ENCODE measurements around the gene GNB1.
"Not testable (repeated sequence)": the region's sequence is repeated elsewhere in the genome, so short reads cannot be mapped to it uniquely, and the experiment has no call there.

Gene GNB1

DNA sequence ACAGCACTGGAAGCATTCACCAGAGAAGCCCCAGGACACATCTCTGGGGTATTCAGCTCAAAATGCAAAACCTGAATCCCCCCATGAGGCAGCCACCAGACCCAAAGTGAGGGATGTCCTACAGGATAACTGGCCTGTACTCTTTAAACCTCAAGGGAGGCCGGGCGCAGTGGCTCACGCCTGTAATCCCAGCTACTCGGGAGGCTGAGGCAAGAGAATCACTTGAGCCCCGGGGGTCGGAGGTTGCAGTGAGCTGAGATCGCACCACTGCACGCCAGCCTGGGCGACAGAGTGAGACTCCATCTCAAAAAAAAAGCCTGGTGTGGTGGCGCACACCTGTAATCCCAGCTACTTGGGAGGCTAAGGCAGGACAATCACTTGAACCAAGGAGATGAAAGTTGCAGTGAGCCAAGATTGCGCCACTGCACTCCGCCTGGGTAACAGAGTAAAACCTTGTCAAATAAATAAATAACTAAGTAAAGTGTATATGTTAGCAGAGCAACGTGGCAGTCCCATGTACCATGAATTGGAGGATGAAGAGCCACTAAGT lies 29.1 kb downstream of the GNB1 start:
- DNase-seq = not testable (repeated sequence)

DNA sequence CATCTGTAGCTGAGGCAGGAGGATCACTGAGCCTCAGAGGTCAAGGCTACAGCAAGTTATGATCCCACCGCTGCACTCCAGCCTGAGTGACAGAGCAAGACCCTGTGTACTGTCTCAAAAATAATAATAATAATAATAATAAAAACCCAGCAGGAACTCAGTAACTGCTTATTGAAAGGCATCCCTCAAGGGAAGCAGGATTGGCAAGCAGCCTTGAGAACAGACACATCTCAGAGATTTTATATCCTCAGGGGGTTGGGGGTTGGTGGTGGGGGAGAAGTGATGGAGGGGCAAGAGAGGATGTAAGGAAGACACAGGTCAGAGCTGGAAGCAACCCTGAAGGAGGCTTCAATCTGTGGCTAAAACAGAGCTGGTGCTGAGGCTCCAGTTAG lies 29.6 kb downstream of the GNB1 start:
- DNase-seq = no peak

- DNase-seq = not testable (repeated sequence)
Observed at GRCh38 chr1:1859970-1860697, 30.8 kb downstream of the GNB1 start.

DNA sequence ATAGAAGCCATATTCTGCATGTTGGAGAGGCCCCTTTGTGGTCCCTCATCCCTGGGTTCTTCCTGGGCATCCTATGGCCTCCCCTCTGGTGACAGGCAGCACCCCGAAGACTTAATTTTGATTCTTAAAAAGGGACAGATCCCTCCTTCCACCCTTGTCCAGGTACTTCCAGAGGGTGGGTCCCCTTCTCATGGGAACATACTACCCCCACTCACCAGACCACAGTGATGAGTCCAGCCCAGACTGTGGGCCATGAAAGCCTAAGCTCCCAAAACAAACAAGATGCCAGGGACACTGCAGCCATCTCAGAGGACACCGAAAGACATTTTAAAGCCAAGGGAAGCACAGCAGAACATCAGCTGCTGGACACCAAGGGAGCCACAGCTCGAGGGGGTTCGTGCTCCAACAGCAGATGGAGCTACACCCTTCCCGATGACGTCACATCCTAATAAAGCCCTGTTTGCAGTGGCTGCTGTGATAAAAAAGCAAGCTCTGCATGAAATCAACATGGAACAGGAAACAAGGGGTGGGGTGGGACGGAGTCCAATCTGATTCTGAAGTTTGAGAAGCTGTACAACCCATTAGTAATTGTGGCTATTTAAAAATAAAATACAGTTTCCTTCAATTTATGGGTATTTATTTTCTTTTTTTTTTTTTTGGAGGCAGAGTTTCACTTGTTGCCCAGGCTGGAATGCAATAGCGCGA lies 32.4 kb downstream of the GNB1 start:
- DNase-seq = peak in 28 of 56 donors; percentile 9 to 48 (median 24)

DNA sequence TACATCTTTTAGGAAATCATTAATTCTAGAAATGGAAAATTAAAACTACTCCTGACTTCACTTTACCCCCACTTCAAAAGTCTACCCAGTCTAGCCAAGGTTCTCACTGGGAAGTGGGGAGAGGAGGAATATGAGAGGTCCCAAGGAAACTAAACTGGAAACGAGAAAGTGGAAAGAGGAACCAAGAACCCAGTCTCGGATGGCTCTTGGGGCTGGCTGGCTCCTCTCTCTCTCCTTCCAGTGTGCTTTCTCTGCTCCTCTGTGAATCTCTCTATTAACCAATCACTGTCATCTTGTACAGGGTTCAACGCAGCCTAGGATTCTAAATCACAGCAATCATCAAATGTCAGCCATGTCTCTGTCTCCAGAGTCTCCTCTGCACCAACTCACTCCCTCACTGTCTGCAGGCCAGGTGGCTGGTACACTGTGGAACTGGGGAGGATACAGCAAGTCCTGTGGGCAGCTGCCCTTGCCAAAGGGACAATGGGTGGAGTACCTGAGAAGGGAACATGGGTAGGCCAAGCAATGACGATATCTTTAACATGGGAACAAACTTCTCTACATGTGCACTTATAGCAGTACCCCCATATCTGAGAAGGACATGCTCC lies 33.7 kb downstream of the GNB1 start:
- no peak for DNase-seq

DNA sequence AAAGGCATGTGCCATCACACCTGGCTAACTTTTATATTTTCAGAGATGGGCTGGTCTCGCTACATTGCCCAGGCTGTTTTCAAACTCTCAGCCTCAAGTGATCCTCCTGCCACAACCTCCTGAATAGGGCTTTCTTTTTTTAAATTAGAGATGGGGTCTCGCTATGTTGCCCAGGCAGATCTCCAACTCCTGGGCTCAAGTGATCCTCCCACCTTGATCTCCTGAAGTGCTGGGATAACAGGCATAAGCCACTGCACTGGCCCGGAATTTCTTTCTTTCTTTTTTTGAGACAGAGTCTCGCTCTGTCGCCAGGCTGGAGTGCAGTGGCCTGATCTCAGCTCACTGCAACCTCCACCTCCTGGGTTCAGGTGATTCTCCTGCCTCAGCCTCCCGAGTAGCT lies 34.7 kb downstream of the GNB1 start:
- not testable (repeated sequence) for DNase-seq

DNA sequence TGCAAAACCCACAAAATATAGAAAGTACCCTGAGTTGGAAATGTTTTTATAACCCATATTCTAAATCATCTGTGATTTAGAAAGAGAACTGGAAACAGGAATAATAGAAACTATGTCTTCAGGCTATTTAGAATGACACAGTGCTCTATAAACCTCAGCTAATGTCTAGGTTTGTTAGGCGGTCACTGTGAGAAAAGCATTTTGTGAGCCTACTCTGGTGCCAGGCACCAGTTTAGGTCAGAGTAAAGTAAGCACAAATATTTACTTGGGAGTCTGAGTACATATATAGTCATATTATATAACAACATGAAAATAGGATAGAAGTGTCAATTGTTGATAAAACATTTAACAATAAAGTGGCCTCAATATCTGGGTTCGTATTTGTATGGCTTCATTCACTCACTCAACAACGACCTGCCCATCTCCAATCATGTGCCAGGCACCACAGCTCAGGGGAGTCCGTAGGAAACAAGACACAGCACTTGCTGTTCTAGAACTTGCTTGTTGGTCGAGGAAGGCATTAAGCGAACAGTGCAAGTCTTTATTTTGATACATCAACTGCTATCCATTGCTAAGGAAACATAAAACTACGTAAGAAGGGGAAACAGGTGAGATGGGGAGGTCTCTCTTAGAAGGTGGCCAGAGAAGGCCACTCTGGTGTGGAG lies 37.2 kb downstream of the GNB1 start:
- peak in 2 of 56 donors; percentile 8 to 32 for DNase-seq

- DNase-seq = peak in 2 of 56 donors; percentile 11 to 19
Observed at GRCh38 chr1:1852619-1853414, 38.1 kb downstream of the GNB1 start.

- no peak for DNase-seq
Observed at GRCh38 chr1:1847890-1848289, 43.0 kb downstream of the GNB1 start.

DNA sequence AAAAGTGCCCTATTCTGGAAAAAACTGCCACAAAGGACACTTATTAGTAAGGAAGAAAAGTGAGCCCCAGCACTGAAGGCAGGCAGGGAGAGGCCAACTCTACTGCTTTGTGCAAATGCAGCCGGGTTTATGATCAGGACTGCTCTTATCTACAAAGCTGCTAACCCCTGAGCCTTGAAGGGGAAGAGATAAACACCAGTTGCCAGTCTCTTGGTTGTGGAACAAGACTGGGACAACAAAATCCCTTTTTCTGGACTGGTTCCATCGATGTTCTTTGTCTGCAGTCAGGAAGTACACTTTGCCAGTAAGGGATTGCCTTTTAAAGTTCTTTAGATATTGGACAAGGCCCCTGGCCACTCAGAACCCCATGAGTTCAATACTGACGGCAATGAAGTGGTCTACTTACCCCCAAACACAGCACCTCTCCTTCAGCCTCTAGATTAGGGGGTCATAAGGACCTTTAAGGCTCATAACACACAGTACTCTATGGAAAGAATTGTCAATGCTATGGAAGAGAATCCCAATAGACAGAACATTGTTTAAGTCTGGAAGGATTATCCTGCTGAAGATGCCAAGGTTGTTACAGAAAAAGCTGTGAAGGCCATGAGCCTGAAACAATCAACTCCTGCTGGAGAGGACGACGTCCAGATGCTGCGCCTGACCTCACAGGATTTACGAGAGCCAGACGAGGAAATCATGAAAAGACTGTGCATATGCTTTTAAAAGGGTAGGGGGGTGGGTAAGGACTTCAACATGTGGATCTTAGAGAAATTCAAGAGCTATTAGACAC lies 43.6 kb downstream of the GNB1 start:
- peak in 1 of 56 donors; percentile 10 for DNase-seq

GRCh38 chr1:1846386-1846918 lies 44.4 kb downstream of the GNB1 start:
- DNase-seq = no peak

GRCh38 chr1:1842360-1843146 lies 48.3 kb downstream of the GNB1 start:
- no peak for DNase-seq

DNA sequence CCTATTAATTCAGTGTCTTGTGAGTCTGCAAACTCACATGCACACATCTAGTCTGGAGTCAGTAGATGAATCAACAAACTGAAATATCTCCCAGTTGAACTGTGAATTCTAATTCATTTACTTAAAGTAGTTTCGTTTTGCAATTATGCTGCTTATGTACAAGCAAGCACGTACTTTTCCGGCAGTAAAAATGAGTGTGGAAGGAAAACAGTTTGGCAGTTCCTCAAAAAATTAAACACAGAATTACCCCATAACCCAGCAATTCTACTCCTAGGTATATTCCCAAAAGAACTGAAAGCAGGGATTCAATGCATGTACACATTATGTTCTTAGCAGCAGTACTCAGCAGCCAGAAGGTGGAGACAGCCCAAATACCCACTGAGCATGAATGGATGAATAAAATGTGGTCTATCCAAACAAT lies 49.3 kb downstream of the GNB1 start:
- no peak for DNase-seq

GRCh38 chr1:1839311-1839965 lies 51.4 kb downstream of the GNB1 start:
- DNase-seq = no peak

DNA sequence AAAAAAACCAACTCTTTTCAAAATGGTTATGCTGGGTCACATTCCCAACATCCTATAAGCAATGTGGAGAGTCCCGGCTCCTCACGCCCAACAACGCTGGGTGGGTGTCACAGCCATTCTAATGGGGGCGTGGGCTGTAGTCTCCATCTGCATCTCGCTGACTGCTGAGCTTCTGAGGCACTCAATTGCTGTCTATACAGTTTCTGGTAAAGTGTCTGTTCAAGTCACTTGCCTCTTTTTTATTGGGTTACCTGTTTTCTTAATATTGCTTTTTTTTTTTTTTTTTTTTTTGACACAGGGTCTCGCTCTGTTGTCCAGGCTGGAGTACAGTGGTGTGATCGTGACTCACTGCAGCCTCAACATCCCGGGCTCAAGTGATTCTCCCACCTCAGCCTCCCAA lies 54.8 kb downstream of the GNB1 start:
- no peak for DNase-seq

DNA sequence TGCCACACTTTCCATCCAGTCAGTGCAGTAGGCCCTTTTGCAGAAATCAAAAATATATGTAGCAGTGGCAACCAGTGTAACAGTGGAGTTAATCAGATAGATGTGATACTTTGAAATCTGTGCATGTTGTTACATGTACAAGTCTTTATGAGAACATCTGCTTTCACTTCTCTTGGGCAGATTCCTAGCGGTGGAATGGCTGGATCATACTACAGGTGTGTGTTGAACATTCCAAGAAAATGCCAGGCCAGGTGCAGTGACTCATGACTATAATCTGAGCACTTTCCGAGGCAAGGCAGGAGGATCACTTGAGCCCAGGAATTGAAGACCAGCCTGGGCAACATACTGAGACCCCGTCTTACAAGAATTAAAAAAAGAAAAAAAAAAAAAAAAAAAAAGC lies 55.3 kb downstream of the GNB1 start:
- no peak for DNase-seq

- peak in 9 of 56 donors; percentile 14 to 53 (median 27) for DNase-seq
Observed at GRCh38 chr1:1833916-1834325, 57.0 kb downstream of the GNB1 start.

DNA sequence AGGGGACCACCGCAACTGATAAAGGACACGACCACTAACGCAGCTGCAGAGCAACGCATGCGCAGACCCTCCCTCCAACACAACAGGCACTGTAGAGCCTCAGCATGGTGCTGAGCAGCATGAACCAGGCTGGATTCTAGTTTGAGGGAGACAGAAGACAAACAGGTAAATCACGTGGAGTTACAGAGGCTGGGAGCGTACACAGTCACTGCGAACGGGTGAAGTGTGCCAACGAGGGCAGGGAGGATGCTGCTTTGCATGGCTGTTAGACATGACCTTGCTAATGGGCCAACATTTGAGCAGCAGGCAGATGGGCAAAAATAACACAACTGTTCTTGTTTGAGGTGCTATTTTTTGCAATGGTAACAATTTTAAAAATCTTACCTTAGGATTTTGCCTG lies 57.4 kb downstream of the GNB1 start:
- no peak for DNase-seq

All from nucleus accumbens (tissue), 56 donors.